WTC11 (cell line): ENCODE measurements around the gene ACOXL. TPM values are rescaled to one million over a fixed set of nuclear protein-coding genes. Genes with fewer than 3 reads are reported as not detected.

Experiments used
- ATF6 ChIP-seq: sonication (generic); formaldehyde crosslinking; IDR thresholded peaks from 2 replicates; pipeline ENCODE4 v1.8.1; 2023; ENCODE audit warnings: mild to moderate bottlenecking, missing genetic modification reagents
- CREB1 ChIP-seq: sonication (generic); formaldehyde crosslinking; IDR thresholded peaks from 2 replicates; pipeline ENCODE4 v1.8.0; 2023; ENCODE audit warnings: mild to moderate bottlenecking, missing genetic modification reagents
- ESRRA ChIP-seq: sonication (generic); formaldehyde crosslinking; IDR thresholded peaks from 2 replicates; pipeline ENCODE4 v1.8.1; 2022; ENCODE audit warnings: mild to moderate bottlenecking, missing genetic modification reagents, borderline replicate concordance
- FOXJ3 ChIP-seq: sonication (generic); formaldehyde crosslinking; IDR thresholded peaks from 2 replicates; pipeline ENCODE4 v1.9.0; 2021; ENCODE audit warnings: missing genetic modification reagents, mild to moderate bottlenecking, borderline replicate concordance
- FOXK1 ChIP-seq: sonication (generic); formaldehyde crosslinking; IDR thresholded peaks from 2 replicates; pipeline ENCODE4 v1.8.0; 2022; ENCODE audit warnings: mild to moderate bottlenecking, moderate library complexity, missing genetic modification reagents
- FOXP1 ChIP-seq: sonication (generic); formaldehyde crosslinking; IDR thresholded peaks from 2 replicates; pipeline ENCODE4 v1.8.0; 2022; ENCODE audit warnings: missing genetic modification reagents, mild to moderate bottlenecking, moderate library complexity, borderline replicate concordance
- NFATC4 ChIP-seq: fragments of 250-450 bp; sonication (Bioruptor Pico); IDR thresholded peaks from 2 replicates; pipeline ENCODE4 v1.9.0; 2021; ENCODE audit warnings: mild to moderate bottlenecking
- PRDM15 ChIP-seq: sonication (generic); formaldehyde crosslinking; IDR thresholded peaks from 2 replicates; pipeline ENCODE4 v1.8.0; 2022; ENCODE audit warnings: missing genetic modification reagents
- SMAD3 ChIP-seq: sonication (generic); formaldehyde crosslinking; IDR thresholded peaks from 2 replicates; pipeline ENCODE4 v1.8.0; 2022; ENCODE audit warnings: missing genetic modification reagents, mild to moderate bottlenecking, borderline replicate concordance
- SOX15 ChIP-seq: fragments of 250-450 bp; sonication (Bioruptor Pico); IDR thresholded peaks from 2 replicates; pipeline ENCODE4 v1.9.0; 2021; ENCODE audit warnings: mild to moderate bottlenecking
- SP1 ChIP-seq: sonication (generic); formaldehyde crosslinking; conservative IDR thresholded peaks from 2 replicates; pipeline ENCODE4 v1.8.1; 2022; ENCODE audit warnings: missing genetic modification reagents
- TEAD1 ChIP-seq: sonication (generic); formaldehyde crosslinking; IDR thresholded peaks from 2 replicates; pipeline ENCODE4 v1.8.0; 2022; ENCODE audit warnings: mild to moderate bottlenecking, missing genetic modification reagents
- TP53 ChIP-seq: sonication (generic); formaldehyde crosslinking; IDR thresholded peaks from 2 replicates; pipeline ENCODE4 v1.8.1; 2023; ENCODE audit warnings: mild to moderate bottlenecking, missing genetic modification reagents
- ZNF219 ChIP-seq: sonication (generic); formaldehyde crosslinking; IDR thresholded peaks from 2 replicates; pipeline ENCODE4 v1.8.0; 2023; ENCODE audit warnings: missing genetic modification reagents, mild to moderate bottlenecking, borderline replicate concordance
- ZNF263 ChIP-seq: sonication (generic); formaldehyde crosslinking; IDR thresholded peaks from 2 replicates; pipeline ENCODE4 v1.8.1; 2022; ENCODE audit warnings: low read depth, mild to moderate bottlenecking, moderate library complexity, missing genetic modification reagents
- ZSCAN18 ChIP-seq: fragments of 250-450 bp; sonication (Bioruptor Pico); IDR thresholded peaks from 2 replicates; pipeline ENCODE4 v2.1.2; 2022; ENCODE audit warnings: mild to moderate bottlenecking, moderate library complexity
- total RNA-seq: library from RNA; stranded (reverse); gene quantifications from 3 replicates; pipeline ENCODE4 v1.2.3, GENCODE V29; 2021
- TF ChIP-seq, protein P1 (sequence below): sonication (generic); formaldehyde crosslinking; IDR thresholded peaks from 2 replicates; pipeline ENCODE4 v1.8.0; 2022; ENCODE audit warnings: mild to moderate bottlenecking, missing genetic modification reagents
- TF ChIP-seq, protein P2 (sequence below): sonication (generic); formaldehyde crosslinking; IDR thresholded peaks from 2 replicates; pipeline ENCODE4 v1.8.1; 2023; ENCODE audit warnings: mild to moderate bottlenecking, missing genetic modification reagents, moderate library complexity
- TF ChIP-seq, protein P3 (sequence below): sonication (generic); formaldehyde crosslinking; IDR thresholded peaks from 2 replicates; pipeline ENCODE4 v1.8.1; 2022; ENCODE audit warnings: mild to moderate bottlenecking, moderate library complexity, missing genetic modification reagents
- TF ChIP-seq, protein P4 (sequence below): sonication (generic); formaldehyde crosslinking; IDR thresholded peaks from 2 replicates; pipeline ENCODE4 v1.8.0; 2022; ENCODE audit warnings: mild to moderate bottlenecking, missing genetic modification reagents
- TF ChIP-seq, protein P5 (sequence below): sonication (generic); formaldehyde crosslinking; IDR thresholded peaks from 2 replicates; pipeline ENCODE4 v1.8.1; 2023; ENCODE audit warnings: mild to moderate bottlenecking, missing genetic modification reagents, moderate library complexity
- TF ChIP-seq, protein P6 (sequence below): fragments of 250-450 bp; sonication (Bioruptor Pico); conservative IDR thresholded peaks from 2 replicates; pipeline ENCODE4 v1.9.0; 2021; ENCODE audit warnings: mild to moderate bottlenecking

ACOXL gene
- total RNA-seq, 1 experiment from 2014 or later: 14.9 TPM

DNA sequence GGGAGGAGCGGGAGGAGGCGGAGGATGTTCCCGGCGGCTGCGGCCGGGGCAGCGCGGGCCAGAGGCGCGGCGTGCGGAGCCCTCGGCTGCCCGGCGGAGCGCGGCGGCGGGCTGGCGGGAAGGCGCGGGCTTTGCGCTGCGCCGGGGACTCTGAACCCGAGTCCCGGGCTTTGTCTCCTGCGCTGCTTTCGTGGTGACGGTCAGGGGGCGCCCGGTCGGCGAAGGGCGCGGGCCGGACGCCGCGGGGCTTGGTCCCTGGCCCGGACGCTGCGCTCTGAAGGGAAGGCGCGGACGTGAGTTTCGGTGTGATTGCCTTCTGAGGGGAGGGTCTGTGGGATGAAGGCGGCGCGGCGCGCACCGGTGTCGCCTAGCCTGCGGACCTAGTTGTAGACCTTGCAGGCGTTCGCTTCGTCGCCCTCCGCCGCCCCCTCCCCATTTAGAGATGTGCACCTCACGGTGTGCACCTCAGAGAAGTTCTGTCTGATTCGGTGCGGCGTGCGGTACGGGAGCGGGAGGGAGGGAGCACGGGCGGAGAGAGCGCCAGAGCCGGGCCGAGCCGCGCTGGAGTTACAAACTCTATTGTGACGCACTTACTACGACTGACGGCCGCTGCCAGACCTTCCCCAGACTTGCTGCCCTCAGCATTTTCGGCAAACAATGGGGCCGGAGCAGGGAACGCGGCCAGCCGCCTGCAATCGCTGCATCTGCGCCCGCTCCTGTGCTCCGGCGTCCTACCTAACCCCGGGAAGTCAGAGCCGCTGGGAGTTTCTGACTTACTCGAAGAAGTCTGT is 390.5 kb downstream of the ACOXL start (continued):
- TF ChIP-seq, protein P1, sequence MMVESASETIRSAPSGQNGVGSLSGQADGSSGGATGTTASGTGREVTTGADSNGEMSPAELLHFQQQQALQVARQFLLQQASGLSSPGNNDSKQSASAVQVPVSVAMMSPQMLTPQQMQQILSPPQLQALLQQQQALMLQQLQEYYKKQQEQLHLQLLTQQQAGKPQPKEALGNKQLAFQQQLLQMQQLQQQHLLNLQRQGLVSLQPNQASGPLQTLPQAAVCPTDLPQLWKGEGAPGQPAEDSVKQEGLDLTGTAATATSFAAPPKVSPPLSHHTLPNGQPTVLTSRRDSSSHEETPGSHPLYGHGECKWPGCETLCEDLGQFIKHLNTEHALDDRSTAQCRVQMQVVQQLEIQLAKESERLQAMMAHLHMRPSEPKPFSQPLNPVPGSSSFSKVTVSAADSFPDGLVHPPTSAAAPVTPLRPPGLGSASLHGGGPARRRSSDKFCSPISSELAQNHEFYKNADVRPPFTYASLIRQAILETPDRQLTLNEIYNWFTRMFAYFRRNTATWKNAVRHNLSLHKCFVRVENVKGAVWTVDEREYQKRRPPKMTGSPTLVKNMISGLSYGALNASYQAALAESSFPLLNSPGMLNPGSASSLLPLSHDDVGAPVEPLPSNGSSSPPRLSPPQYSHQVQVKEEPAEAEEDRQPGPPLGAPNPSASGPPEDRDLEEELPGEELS: peak; percentile 38; the same call in 1 of the 2 replicates
- TF ChIP-seq SP1 (CRISPR knock-in tag): no peak
- TF ChIP-seq SMAD3 (CRISPR knock-in tag): no peak
- TF ChIP-seq PRDM15: no peak; the same call in 1 of the 2 replicates
- 0 out of 2 replicates have a peak, but pooled peaks have one; percentile 40 for TF ChIP-seq FOXK1 (CRISPR knock-in tag)
- TF ChIP-seq ATF6 (CRISPR knock-in tag): no peak
- TF ChIP-seq ESRRA (CRISPR knock-in tag): no peak
- TF ChIP-seq, protein P2, sequence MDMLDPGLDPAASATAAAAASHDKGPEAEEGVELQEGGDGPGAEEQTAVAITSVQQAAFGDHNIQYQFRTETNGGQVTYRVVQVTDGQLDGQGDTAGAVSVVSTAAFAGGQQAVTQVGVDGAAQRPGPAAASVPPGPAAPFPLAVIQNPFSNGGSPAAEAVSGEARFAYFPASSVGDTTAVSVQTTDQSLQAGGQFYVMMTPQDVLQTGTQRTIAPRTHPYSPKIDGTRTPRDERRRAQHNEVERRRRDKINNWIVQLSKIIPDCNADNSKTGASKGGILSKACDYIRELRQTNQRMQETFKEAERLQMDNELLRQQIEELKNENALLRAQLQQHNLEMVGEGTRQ: 0 out of 2 replicates have a peak, but pooled peaks have one; percentile 13
- TF ChIP-seq, protein P3, sequence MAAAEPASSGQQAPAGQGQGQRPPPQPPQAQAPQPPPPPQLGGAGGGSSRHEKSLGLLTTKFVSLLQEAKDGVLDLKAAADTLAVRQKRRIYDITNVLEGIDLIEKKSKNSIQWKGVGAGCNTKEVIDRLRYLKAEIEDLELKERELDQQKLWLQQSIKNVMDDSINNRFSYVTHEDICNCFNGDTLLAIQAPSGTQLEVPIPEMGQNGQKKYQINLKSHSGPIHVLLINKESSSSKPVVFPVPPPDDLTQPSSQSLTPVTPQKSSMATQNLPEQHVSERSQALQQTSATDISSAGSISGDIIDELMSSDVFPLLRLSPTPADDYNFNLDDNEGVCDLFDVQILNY: peak; percentile 16; the same call in 1 of the 2 replicates
- no peak for TF ChIP-seq CREB1 (CRISPR knock-in tag)
- TF ChIP-seq ZSCAN18 (CRISPR knock-in tag): no peak
- TF ChIP-seq, protein P4, sequence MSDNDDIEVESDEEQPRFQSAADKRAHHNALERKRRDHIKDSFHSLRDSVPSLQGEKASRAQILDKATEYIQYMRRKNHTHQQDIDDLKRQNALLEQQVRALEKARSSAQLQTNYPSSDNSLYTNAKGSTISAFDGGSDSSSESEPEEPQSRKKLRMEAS (CRISPR knock-in tag): peak; percentile 60; the same call in 1 of the 2 replicates
- peak; percentile 18; the same call in 1 of the 2 replicates for TF ChIP-seq FOXP1
- no peak for TF ChIP-seq ZNF219 (CRISPR knock-in tag)
- no peak for TF ChIP-seq NFATC4
- TF ChIP-seq FOXJ3 (CRISPR knock-in tag): no peak
- no peak for TF ChIP-seq TP53
- TF ChIP-seq TEAD1 (CRISPR knock-in tag): no peak
- TF ChIP-seq, protein P5, sequence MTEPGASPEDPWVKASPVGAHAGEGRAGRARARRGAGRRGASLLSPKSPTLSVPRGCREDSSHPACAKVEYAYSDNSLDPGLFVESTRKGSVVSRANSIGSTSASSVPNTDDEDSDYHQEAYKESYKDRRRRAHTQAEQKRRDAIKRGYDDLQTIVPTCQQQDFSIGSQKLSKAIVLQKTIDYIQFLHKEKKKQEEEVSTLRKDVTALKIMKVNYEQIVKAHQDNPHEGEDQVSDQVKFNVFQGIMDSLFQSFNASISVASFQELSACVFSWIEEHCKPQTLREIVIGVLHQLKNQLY (CRISPR knock-in tag): no peak
- TF ChIP-seq, protein P6, sequence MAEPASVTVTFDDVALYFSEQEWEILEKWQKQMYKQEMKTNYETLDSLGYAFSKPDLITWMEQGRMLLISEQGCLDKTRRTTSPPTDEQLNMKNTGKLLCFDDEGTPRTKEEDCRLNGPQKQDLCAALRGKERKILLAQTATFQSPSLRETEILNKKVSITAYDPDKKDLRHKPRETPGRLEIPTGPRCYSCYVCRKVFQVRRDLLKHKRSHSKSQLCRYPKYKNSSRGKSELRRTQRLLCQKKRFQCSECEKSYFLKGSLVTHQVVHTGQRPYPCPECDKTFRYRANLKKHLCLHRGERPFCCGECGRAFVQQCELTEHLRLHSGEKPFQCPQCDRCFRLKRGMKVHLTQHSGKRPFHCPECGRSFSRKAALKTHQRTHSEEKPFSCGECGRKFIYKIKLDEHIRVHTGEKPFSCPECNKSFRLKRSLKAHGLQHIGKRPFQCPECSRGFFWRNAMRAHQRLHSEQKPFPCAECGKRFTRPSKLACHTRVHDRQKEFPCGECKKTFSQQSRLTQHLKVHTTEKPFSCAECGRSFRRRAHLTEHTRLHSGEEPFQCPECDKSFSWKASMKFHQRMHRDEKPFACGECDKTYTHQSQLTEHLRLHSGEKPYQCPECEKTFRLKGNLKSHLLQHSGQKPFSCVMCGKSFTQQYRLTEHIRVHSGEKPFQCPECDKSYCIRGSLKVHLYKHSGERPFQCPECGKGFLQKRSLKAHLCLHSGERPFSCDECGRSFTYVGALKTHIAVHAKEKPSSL (CRISPR knock-in tag): no peak
- TF ChIP-seq SOX15: no peak
- TF ChIP-seq ZNF263 (CRISPR knock-in tag): no peak
